GM08714 (cell line): ENCODE results near the gene CXorf58.
A peak's percentile ranks its signal among the peaks of the same experiment; 100 is the strongest.
"Not testable (repeated sequence)": the region's sequence is repeated elsewhere in the genome, so short reads cannot be mapped to it uniquely, and the experiment has no call there.

Experiments
- H3K4me3 ChIP-seq: fragments of 200-500 bp; sonication (Bioruptor generic); 2 replicates; pipeline ENCODE4 v1.5.1; 2014; ENCODE audit warnings: mild to moderate bottlenecking, low read length, inconsistent platforms
- ZNF274 ChIP-seq: IDR thresholded peaks from 2 replicates; pipeline ENCODE4 v1.6.1; 2012; ENCODE audit warnings: mild to moderate bottlenecking, low read depth, low read length

Gene CXorf58

DNA sequence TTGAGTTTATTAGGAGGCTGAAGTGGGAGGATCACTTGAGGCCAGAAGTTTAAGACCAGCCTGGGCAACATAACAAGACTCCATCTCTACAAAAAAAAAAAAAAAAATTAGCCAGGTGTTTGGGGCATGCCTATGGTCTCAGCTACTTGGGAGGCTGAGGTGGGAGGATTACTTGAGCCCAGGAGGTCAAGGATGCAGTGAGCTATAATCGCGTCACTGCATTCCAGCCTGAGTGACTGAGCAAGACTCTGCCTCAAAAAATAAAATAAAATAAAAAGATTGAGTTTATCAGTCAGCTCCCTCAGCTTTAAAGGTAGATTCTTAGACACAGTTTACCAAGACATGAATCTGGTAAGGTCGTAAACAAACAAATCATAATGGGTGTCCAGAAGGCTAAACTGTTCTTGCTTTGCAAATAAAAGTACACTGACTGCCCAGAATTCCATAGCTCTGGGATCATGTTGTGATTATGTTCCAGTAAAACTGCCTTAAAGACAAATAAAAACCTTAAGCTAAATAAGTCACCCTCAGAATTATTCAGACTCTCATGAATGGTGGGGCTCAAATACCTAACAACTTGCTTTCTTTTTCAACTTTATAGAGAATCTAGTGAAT is 18.8 kb upstream of the CXorf58 start:
- TF ChIP-seq ZNF274 = no peak
- H3K4me3 ChIP-seq = no peak overlapping the region

GRCh38 chrX:23890933-23891332 is 16.9 kb upstream of the CXorf58 start:
- no peak overlapping the region for H3K4me3 ChIP-seq
- TF ChIP-seq ZNF274 = no peak

- not testable (repeated sequence) for H3K4me3 ChIP-seq
Observed at GRCh38 chrX:23894993-23895392, 12.8 kb upstream of the CXorf58 start.

DNA sequence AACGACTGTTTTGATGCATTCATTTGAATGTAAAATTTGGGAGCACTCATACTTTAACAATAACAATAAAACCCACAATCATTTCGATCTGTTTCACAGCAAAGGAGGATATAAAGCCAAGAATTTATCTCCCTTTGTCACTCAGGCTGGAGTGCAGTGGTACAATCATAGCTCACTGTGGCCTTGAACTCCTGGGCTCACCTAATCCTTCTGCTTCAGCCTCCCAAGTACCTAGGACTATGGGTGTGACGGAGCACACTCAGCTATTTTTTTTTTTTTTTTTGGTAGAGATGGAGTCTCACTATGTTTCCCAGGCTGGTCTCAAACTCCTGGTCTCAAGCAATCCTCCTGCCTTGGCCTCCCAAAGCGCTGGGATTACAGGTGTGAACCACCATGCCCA is 11.3 kb upstream of the CXorf58 start:
- H3K4me3 ChIP-seq = not testable (repeated sequence)

GRCh38 chrX:23896981-23897380 is 10.8 kb upstream of the CXorf58 start:
- H3K4me3 ChIP-seq = no peak overlapping the region
- TF ChIP-seq ZNF274 = no peak

DNA sequence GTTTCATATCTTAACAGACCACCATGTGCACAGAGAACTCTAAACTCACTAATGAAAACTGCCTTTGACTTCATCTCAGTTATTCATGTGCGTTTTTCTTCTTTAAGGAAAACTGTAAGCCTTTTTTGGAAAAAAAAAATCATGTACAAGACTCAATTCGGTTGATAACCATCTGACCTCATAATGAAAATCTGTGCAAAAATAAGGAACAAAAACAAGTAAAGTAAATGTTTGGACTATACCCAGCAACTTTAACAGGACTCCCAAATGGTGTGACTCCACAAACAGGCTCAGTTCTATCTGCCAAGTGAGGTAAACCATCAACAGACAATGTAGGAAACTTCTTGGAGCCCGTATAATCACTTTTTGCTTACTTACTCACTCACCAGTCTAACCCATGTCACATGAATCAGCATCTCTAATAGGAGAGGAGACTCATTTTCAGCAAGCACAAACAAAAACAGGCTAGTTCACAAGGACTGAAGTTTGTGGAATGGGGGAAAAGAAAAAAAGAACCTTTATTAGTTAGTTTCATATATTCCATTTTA is 9.3 kb upstream of the CXorf58 start:
- TF ChIP-seq ZNF274 = no peak
- no peak overlapping the region for H3K4me3 ChIP-seq

DNA sequence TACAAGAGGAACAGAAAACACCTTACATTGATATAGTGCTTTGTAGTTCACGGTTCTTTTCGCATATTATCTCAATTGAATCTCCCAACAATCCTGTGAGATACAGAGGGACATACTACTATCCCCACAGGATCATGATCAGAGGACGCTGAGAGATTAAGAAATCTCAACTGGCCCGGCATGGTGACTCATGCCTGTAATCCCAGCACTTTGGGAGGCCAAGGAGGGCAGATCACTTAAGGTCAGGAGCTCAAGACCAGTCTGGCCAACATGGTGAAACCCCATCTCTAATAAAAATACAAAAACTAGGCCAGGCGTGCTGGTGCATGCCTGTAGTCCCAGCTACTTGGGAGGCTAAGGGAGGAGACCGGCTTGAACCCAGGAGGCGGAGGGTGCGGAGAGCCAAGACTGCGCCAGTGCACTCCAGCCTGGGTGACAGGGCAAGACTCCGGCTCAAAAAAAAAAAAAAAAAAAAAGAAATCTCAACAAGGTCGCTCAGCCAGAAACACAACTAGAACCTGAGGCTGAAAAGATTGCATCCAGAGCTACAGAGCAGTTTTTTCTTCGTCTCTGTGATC is 7.5 kb upstream of the CXorf58 start:
- no peak overlapping the region for H3K4me3 ChIP-seq
- no peak for TF ChIP-seq ZNF274

- no peak overlapping the region for H3K4me3 ChIP-seq
- TF ChIP-seq ZNF274 = no peak
Observed at GRCh38 chrX:23901060-23901459, 6.7 kb upstream of the CXorf58 start.

DNA sequence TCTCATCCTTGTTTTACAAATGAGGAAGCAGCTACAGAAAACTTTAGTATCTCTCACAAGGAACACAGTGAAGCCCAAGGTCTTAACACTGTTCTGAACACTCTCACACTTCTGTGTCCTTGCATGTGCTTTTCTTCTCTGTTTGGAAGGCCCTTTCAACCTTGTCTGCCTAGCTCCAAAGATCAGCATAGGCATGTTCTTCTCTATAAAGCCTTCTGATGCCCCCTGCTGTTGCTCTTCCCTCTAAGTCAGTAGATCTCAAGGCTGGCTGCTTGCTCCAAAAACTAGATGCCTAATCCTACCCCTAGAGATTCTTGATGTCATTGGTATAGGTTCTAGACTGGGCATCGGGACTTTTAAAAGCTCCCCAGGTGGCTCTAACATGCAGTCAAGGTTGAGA is 6.0 kb upstream of the CXorf58 start:
- peak overlapping the region; percentile 32; the same call in 1 of the 2 replicates for H3K4me3 ChIP-seq
- no peak for TF ChIP-seq ZNF274

GRCh38 chrX:23902419-23902818 is 5.4 kb upstream of the CXorf58 start:
- peak overlapping the region; percentile 32; the same call in 1 of the 2 replicates for H3K4me3 ChIP-seq
- TF ChIP-seq ZNF274 = no peak

DNA sequence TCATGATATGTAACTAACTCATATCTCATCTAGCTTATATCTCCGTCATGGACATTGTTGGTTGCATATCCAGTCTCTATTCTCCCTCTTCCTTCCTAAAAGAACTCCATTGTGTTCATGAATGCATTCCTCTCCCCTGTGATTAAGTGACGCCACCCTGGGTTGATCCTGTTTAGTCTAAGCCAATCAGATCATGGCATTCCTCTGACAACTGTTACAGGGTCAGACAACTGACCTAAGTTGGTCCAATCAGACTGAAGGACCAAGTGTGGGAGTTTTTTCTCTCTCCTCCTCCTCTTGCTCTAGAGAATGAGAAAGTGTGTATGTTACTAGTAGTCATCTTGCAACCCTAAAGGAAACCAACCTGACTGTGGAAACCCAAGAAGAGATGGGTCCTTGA is 3.7 kb upstream of the CXorf58 start:
- no peak overlapping the region for H3K4me3 ChIP-seq
- no peak for TF ChIP-seq ZNF274

GRCh38 chrX:23907111-23907497 is 702 bp upstream of the CXorf58 start:
- TF ChIP-seq ZNF274 = no peak

DNA sequence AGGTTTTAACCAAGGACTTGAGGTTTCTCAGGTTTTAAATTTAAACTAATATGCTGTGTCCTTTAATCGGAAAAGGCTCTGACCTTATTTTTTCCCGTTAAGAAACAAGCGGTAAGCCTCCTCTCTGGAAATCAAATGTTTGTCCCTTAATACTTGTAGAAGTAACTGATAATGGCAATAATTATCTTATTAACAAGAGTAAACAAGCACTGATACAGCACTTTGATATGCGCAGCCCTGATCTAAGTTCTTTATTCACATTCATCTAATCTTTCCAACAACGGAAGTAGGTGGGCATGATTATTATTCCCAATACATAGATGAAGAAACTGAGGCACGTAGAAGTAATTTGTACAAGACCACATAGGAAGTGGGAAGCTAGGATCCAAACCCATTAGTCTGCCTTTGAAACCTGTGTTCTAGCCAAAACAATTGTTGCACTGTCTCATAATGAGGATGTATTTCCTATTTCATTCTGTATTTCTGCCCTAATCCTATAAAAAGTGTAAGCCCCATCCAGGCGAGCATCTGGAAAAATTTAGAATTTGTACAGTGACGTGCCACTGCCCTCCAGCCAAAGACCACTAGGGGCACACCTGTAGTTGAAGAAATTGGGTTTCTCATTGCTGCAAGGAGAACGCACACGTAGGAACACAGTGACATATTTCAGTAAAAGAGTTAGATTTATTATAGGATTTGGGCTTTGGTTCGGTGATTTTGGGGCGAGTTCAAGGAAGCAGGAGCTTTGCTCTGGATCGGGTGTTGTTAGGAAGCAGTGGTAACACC is 606 bp downstream of the CXorf58 start:
- H3K4me3 ChIP-seq = 0 out of 2 replicates have a peak overlapping the region, but pooled peaks have one; percentile 9
- TF ChIP-seq ZNF274 = no peak

More at GRCh38 chrX:23907111-23907497, 702 bp upstream of the CXorf58 start:
- peak overlapping the region; percentile 89 for H3K4me3 ChIP-seq

GRCh38 chrX:23911126-23911835 is 3.5 kb downstream of the CXorf58 start:
- H3K4me3 ChIP-seq = no peak overlapping the region
- no peak for TF ChIP-seq ZNF274

DNA sequence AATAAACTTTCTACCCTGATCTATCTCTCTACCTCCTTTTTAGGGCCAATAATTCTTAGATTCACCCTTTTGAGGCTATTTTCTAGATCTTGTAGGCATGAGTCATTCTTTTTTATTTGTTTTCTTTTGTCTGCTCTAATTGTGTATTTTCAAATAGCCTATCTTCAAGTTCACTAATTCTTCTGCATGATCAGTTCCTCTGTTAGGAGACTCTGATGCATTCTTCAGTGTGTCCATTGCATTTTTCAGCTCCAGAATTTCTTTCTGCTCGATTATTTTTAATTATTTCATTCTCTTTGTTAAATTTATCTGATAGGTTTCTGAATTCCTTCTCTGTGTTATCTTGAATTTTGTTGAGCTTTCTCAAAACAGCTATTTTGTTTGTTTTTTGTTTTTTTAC is 11.3 kb downstream of the CXorf58 start:
- no peak overlapping the region for H3K4me3 ChIP-seq
- TF ChIP-seq ZNF274 = no peak
